NCI-H1694 (cell line): ENCODE measurements around the gene ASMTL.
"Not testable (repeated sequence)": the region's sequence is repeated elsewhere in the genome, so short reads cannot be mapped to it uniquely, and the experiment has no call there.

ENCODE experiments used
- DNase-seq: peaks from one replicate; lab custom pipeline; 2025; lab: John Stamatoyannopoulos, UW

Gene ASMTL

GRCh38 chrX:1452516-1453394 is at the start of gene ASMTL:
TSS of gene ASMTL (minus strand) at chrX:1452909. CDS start at chrX:1452840, 69 bp downstream.
- DNase-seq = no peak

- DNase-seq = no peak
These were observed 49.5 kb upstream of the ASMTL start for GRCh38 chrX:1502241-1502640.

- DNase-seq = no peak
These were observed 48.3 kb upstream of the ASMTL start for GRCh38 chrX:1500701-1501624.

GRCh38 chrX:1496076-1496475 is 43.4 kb upstream of the ASMTL start:
- DNase-seq = no peak

GRCh38 chrX:1493877-1494510 is 41.3 kb upstream of the ASMTL start:
- DNase-seq = no peak

GRCh38 chrX:1493412-1493811 is 40.7 kb upstream of the ASMTL start:
- DNase-seq = no peak

GRCh38 chrX:1492421-1493012 is 39.8 kb upstream of the ASMTL start:
- DNase-seq = no peak

GRCh38 chrX:1491851-1492349 is 39.2 kb upstream of the ASMTL start:
- DNase-seq = no peak

- not testable (repeated sequence) for DNase-seq
These were observed 38.5 kb upstream of the ASMTL start for GRCh38 chrX:1491248-1491647.

- not testable (repeated sequence) for DNase-seq
These were observed 38.0 kb upstream of the ASMTL start for GRCh38 chrX:1490723-1491122.

GRCh38 chrX:1489354-1489753 is 36.6 kb upstream of the ASMTL start:
- DNase-seq = not testable (repeated sequence)

GRCh38 chrX:1488745-1489144 is 36.0 kb upstream of the ASMTL start:
- DNase-seq = no peak

GRCh38 chrX:1488141-1488540 is 35.4 kb upstream of the ASMTL start:
- DNase-seq = no peak

- no peak for DNase-seq
These were observed 34.7 kb upstream of the ASMTL start for GRCh38 chrX:1487401-1487800.

- no peak for DNase-seq
These were observed 34.1 kb upstream of the ASMTL start for GRCh38 chrX:1486749-1487361.

- no peak for DNase-seq
These were observed 33.5 kb upstream of the ASMTL start for GRCh38 chrX:1486177-1486576.

GRCh38 chrX:1485033-1485432 is 32.3 kb upstream of the ASMTL start:
- no peak for DNase-seq

GRCh38 chrX:1484638-1485019 is 31.9 kb upstream of the ASMTL start:
- DNase-seq = no peak

GRCh38 chrX:1483843-1484637 is 31.3 kb upstream of the ASMTL start:
- DNase-seq = no peak

GRCh38 chrX:1482530-1482928 is 29.8 kb upstream of the ASMTL start:
- not testable (repeated sequence) for DNase-seq
